GM21723 (cell line): Measurements from ENCODE around the gene SCN5A.

Experiments used
- ATAC-seq: cut with Tn5 transposase; IDR thresholded peaks from one replicate; pipeline ENCODE4 v1.9.1; 2021; ENCODE audit warnings: mild to moderate bottlenecking, moderate library complexity; ENCODE audit not compliant: unreplicated experiment

Gene SCN5A

GRCh38 chr3:38548154-38548931, 101.1 kb downstream of the SCN5A start:
- no peak for ATAC-seq

- no peak for ATAC-seq
Measured at GRCh38 chr3:38545983-38546382, 103.5 kb downstream of the SCN5A start.

GRCh38 chr3:38545550-38545949, 103.9 kb downstream of the SCN5A start:
- no peak for ATAC-seq

- ATAC-seq = no peak
Measured at GRCh38 chr3:38544926-38545325, 104.6 kb downstream of the SCN5A start.

- ATAC-seq = no peak
Measured at GRCh38 chr3:38543586-38543985, 105.9 kb downstream of the SCN5A start.

GRCh38 chr3:38542401-38543298, 106.8 kb downstream of the SCN5A start:
- ATAC-seq = no peak

- no peak for ATAC-seq
Measured at GRCh38 chr3:38541806-38542205, 107.7 kb downstream of the SCN5A start.

- no peak for ATAC-seq
Measured at GRCh38 chr3:38538773-38539353, 110.6 kb downstream of the SCN5A start.

- ATAC-seq = no peak
Measured at GRCh38 chr3:38536671-38537070, 112.8 kb downstream of the SCN5A start.

- ATAC-seq = no peak
Measured at GRCh38 chr3:38534604-38535003, 114.9 kb downstream of the SCN5A start.

GRCh38 chr3:38534180-38534579, 115.3 kb downstream of the SCN5A start:
- no peak for ATAC-seq

GRCh38 chr3:38533285-38533976, 116.1 kb downstream of the SCN5A start:
- no peak for ATAC-seq

GRCh38 chr3:38532529-38532928, 117.0 kb downstream of the SCN5A start:
- no peak for ATAC-seq

GRCh38 chr3:38528457-38528856, 121.0 kb downstream of the SCN5A start:
- no peak for ATAC-seq

- ATAC-seq = no peak
Measured at GRCh38 chr3:38526792-38527191, 122.7 kb downstream of the SCN5A start.

GRCh38 chr3:38524141-38524739, 125.2 kb downstream of the SCN5A start:
- ATAC-seq = no peak

- ATAC-seq = no peak
Measured at GRCh38 chr3:38522002-38522401, 127.5 kb downstream of the SCN5A start.

GRCh38 chr3:38521391-38521987, 128.0 kb downstream of the SCN5A start:
- ATAC-seq = no peak

GRCh38 chr3:38519651-38520050, 129.8 kb downstream of the SCN5A start:
- no peak for ATAC-seq

- no peak for ATAC-seq
Measured at GRCh38 chr3:38519000-38519399, 130.5 kb downstream of the SCN5A start.
